Suprapubic skin (tissue), 4 donors: ENCODE results near the gene MINDY4. TPM values are rescaled to one million over a fixed set of nuclear protein-coding genes. Genes with fewer than 3 reads are reported as not detected.

ENCODE experiments used
- DNase-seq, 2 donors: peaks; one replicate each; pipeline ENCODE4 v3.0.0-alpha.2; 2019; ENCODE audit warnings: low spot score in 2 of 2
- H3K27ac ChIP-seq: fragments of 200-600 bp; sonication (generic); one replicate; pipeline ENCODE4 v1.5.1; 2019
- H3K27me3 ChIP-seq: fragments of 200-600 bp; sonication (generic); one replicate; pipeline ENCODE4 v1.5.1; 2019
- H3K36me3 ChIP-seq: fragments of 200-600 bp; sonication (generic); one replicate; pipeline ENCODE4 v1.5.1; 2019
- H3K4me1 ChIP-seq: fragments of 200-600 bp; sonication (generic); one replicate; pipeline ENCODE4 v1.5.1; 2019
- H3K4me3 ChIP-seq: fragments of 200-600 bp; sonication (generic); one replicate; pipeline ENCODE4 v1.5.1; 2019; ENCODE audit warnings: mild to moderate bottlenecking
- H3K9me3 ChIP-seq: fragments of 200-600 bp; sonication (generic); one replicate; pipeline ENCODE4 v1.5.1; 2019
- EP300 ChIP-seq: sonication (generic); formaldehyde crosslinking; IDR thresholded peaks from one replicate; pipeline ENCODE4 v1.6.1; 2017; ENCODE audit warnings: antibody characterized with exemption
- POLR2A ChIP-seq, 2 donors: fragments of 450-650 bp; IDR thresholded peaks; one replicate each; pipeline ENCODE4 v1.6.1; 2017; ENCODE audit warnings: antibody characterized with exemption in 2 of 2, mild to moderate bottlenecking in 2 of 2, moderate library complexity in 2 of 2
- POLR2AphosphoS5 ChIP-seq, 3 donors: sonication (generic); formaldehyde crosslinking; IDR thresholded peaks; one replicate each; pipeline ENCODE4 v1.6.1; 2017; ENCODE audit warnings: antibody characterized with exemption in 3 of 3
- WGBS: methylation state at CpG from one replicate; pipeline ENCODE4 v1.1.5; 2018; 5-methylcytosine and 5-hydroxymethylcytosine counted together
- total RNA-seq, 4 donors: library from RNA; depleted of rRNA; stranded (reverse); fragments of >200 nt; gene quantifications; one replicate each; pipeline ENCODE4 v1.1.0, GENCODE V29; 2016
- TF ChIP-seq, protein P1 (sequence below), 2 donors: fragments of 200-600 bp in 1 of 2; fragments of 450-650 bp in 1 of 2; sonication (generic) in 1 of 2; IDR thresholded peaks; one replicate each; pipeline ENCODE4 v1.5.1; 2016 to 2019; ENCODE audit warnings: antibody characterized with exemption in 2 of 2, mild to moderate bottlenecking in 1 of 2, moderate library complexity in 1 of 2

MINDY4 gene
- total RNA-seq, 4 donors from 2014 or later: 4.6 to 10.5 (median 6.1) TPM

DNA sequence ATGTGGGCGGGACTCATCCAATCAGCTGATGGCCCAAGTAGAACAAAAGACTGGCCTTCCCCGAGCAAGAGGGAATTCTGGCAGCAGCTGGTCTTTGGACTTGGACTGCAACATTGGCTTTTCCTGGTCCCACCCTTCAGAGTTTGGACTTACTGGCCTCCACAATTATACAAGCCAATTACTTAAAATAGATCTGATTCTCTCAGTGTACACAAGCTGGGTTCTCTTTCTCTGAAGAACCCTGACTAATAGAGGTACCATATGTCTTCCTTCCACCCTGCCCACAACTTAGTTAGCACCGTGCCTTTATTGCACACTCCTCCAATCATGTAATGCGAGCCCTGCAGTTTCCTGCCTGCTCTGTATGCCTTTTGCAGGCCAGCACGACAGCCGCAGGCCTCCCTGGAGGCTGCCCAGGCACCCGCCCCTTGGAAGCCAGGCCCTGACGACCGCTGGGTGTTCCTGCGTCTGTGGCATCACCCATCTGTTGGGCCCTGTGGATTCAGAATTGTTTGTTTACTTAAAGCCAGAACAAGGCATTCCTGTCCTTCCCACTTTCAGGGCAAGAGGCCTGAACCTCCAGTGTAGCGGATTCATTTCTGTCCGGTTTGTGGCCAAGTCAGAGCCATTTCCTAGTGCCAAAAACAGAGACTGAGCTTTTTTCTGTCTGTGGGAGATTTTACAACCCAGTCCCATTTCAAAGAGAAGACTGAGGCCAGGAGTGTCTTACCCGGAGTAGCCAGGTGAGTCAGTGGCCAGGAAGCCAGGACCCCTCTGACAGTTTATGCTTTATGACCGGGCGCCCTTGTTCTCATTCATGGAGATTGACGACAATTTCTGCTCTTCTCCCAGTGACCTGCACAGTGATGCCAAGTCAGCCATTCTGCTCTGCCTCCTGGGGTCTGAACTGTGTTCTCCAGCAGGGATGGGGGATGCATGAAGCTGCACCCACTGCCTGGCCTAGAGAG lies 20.2 kb upstream of the MINDY4 start:
- H3K9me3 ChIP-seq: no peaks in the 10 kb centered on the region
- peaks cover 26% of the 10 kb centered on the region for H3K4me1 ChIP-seq
- no peaks in the 10 kb centered on the region for H3K36me3 ChIP-seq
- no peak for DNase-seq
- H3K4me3 ChIP-seq: peak overlapping the region; percentile 31
- 39% methylated on average over 15 of the region's 16 CpGs for WGBS
- H3K27ac ChIP-seq: peak overlapping the region; percentile 77
- TF ChIP-seq POLR2AphosphoS5 (IDR thresholded peaks at IDR 0.05): peak in 1 of 3 donors; percentile 26
- TF ChIP-seq, protein P1, sequence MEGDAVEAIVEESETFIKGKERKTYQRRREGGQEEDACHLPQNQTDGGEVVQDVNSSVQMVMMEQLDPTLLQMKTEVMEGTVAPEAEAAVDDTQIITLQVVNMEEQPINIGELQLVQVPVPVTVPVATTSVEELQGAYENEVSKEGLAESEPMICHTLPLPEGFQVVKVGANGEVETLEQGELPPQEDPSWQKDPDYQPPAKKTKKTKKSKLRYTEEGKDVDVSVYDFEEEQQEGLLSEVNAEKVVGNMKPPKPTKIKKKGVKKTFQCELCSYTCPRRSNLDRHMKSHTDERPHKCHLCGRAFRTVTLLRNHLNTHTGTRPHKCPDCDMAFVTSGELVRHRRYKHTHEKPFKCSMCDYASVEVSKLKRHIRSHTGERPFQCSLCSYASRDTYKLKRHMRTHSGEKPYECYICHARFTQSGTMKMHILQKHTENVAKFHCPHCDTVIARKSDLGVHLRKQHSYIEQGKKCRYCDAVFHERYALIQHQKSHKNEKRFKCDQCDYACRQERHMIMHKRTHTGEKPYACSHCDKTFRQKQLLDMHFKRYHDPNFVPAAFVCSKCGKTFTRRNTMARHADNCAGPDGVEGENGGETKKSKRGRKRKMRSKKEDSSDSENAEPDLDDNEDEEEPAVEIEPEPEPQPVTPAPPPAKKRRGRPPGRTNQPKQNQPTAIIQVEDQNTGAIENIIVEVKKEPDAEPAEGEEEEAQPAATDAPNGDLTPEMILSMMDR (IDR thresholded peaks at IDR 0.05): no peak
- no peaks in the 10 kb centered on the region for H3K27me3 ChIP-seq

DNA sequence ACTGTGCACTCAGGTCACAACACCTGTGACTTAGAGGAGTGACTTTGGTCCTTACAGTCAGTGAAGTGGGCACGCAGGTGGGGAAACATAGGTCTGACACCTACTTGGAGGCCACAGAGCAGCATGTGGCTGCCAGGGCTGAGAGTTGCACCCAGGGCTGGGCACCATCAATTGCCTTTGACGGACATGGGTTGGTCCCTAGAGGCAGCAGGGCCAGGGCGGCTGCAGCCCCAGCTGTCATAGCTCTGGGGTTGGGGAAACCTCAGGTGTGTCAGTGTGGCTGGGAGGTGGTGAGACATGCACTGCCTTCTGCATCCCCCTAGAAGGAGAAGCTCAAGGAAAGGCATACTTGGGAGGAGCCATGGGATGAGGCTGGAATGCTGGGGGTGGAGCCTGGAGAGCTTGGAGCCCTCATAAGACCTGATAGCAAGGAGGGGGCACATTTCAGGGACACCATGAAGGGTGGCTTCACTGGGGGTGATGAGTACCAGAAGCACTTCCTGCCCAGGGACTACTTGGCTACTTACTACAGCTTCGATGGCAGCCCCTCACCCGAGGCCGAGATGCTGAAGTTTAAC lies 19.4 kb upstream of the MINDY4 start, which contains the start of gene INMT:
INMT (plus strand) TSS at position 440 of the 578 bp plus-strand sequence; CDS start at position 456, 16 bp downstream.
- no peak for DNase-seq
- no peaks in the 10 kb centered on the region for H3K27me3 ChIP-seq
- peak within 1 kb of the TSS; percentile 31 for H3K4me3 ChIP-seq
- no peaks in the 10 kb centered on the region for H3K36me3 ChIP-seq
- WGBS: 60% methylated on average over 3 of the region's 6 CpGs
- TF ChIP-seq POLR2AphosphoS5 (IDR thresholded peaks at IDR 0.05): no peak
- no peak for TF ChIP-seq POLR2A (IDR thresholded peaks at IDR 0.05)
- TF ChIP-seq EP300: no peak
- TF ChIP-seq, protein P1 (IDR thresholded peaks at IDR 0.05): no peak
- no peaks in the 10 kb centered on the region for H3K9me3 ChIP-seq
- H3K27ac ChIP-seq: peak within 1 kb of the TSS; percentile 77
- peaks cover 28% of the 10 kb centered on the region for H3K4me1 ChIP-seq

DNA sequence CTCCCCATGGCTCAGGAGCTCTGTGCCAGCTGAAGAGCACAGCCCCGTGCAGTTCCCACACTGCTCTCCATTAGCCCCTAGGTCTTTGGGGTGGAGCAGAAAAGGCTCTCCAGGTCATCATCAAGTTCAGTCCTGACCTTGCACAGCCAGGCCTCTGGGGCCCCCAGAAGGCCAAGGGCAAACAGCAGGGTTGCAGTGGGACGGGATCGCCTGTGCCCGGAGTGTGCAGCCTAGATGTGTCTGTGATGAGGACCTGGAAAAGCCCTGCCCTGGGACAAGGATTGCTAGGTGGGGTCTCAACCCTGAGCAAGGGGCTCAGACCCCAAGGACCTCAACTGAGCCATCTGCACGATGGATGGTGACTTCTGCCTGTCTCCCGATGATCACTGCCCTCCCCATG lies 18.7 kb upstream of the MINDY4 start:
- WGBS: 84% methylated on average over 3 of the region's 6 CpGs
- peak overlapping the region; percentile 77 for H3K27ac ChIP-seq
- H3K4me3 ChIP-seq: peak overlapping the region; percentile 31
- no peak for DNase-seq
- no peaks in the 10 kb centered on the region for H3K27me3 ChIP-seq
- H3K4me1 ChIP-seq: peaks cover 35% of the 10 kb centered on the region
- no peaks in the 10 kb centered on the region for H3K36me3 ChIP-seq
- H3K9me3 ChIP-seq: no peaks in the 10 kb centered on the region
- TF ChIP-seq, protein P1 (IDR thresholded peaks at IDR 0.05): no peak
- TF ChIP-seq POLR2A (IDR thresholded peaks at IDR 0.05) (no peak), EP300 (no peak), POLR2AphosphoS5 (IDR thresholded peaks at IDR 0.05) (no peak)

DNA sequence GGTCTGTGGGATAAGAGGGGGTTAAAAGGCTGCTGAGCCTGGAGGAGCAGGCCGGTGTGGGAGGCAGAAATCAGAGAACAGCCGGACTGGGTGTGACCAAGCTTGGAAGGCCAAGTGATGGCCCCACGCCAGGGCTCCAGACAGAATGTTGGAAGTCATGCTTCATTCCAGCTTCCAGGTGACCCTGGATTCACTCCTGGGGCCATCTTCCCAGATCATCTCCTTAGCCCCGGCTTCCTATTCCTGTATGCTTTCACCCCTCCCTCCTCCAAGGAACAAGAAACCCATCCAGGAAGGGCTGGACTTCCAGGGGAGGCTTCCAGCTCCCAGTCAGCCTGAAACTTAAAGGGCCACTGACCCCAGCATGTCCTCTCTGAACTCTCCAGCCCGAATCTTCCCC lies 18.2 kb upstream of the MINDY4 start:
- Histone ChIP-seq H3K4me1 (peaks cover 39% of the 10 kb centered on the region), H3K9me3 (no peaks in the 10 kb centered on the region), H3K4me3 (peak overlapping the region; percentile 31), H3K27me3 (no peaks in the 10 kb centered on the region), H3K27ac (peak overlapping the region; percentile 77), H3K36me3 (no peaks in the 10 kb centered on the region)
- 16% methylated on average over 5 of the region's 5 CpGs for WGBS
- TF ChIP-seq POLR2A (IDR thresholded peaks at IDR 0.05) (no peak), POLR2AphosphoS5 (IDR thresholded peaks at IDR 0.05) (no peak), EP300 (no peak)
- TF ChIP-seq, protein P1 (IDR thresholded peaks at IDR 0.05): no peak
- peak in 1 of 2 donors; percentile 77 for DNase-seq

DNA sequence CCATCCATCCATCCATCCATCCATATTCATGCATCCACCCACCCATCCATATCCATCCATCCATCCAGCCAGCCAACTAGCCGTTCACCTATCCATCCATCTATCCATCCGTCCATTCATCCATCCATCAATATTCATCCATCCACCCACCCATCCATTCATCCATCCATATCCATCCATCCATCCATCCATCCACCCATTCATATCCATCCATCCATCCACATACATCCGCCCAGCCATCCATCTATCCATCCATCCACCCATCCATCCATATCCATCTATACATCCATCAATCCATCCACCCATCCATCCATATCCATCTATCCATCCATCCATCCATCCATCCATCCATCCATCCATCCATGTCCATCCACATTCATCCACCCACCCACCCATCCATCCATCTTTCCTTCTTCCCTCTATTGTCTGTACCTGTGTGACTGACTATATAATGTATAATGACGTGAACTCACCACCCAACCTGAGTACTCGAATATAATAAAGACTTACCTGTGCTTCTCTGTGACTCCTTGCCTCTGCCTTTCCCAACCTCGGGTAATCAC lies 16.8 kb upstream of the MINDY4 start:
- Histone ChIP-seq H3K9me3 (no peaks in the 10 kb centered on the region), H3K4me1 (peaks cover 39% of the 10 kb centered on the region), H3K36me3 (no peaks in the 10 kb centered on the region), H3K27ac (no peak overlapping the region), H3K27me3 (no peaks in the 10 kb centered on the region), H3K4me3 (no peak overlapping the region)
- TF ChIP-seq POLR2AphosphoS5 (IDR thresholded peaks at IDR 0.05): no peak
- TF ChIP-seq, protein P1 (IDR thresholded peaks at IDR 0.05): peak in 1 of 2 donors; percentile 10
- no peak for DNase-seq
- WGBS: 93% methylated on average over 6 of the region's 6 CpGs
